Astrocyte (in vitro differentiated cells and primary cell): Measurements from ENCODE around the gene ODF2. TPM values are rescaled to one million over a fixed set of nuclear protein-coding genes. Genes with fewer than 3 reads are reported as not detected.

ENCODE experiments used
- DNase-seq: peaks from one replicate; pipeline ENCODE4 v3.0.0-alpha.2; 2010; ENCODE audit warnings: low read depth
- FAIRE-seq: peaks from 2 replicates; lab custom pipeline; 2011; peaks lifted over from hg19 to GRCh38; lab: Jason Lieb, UNC
- H2AFZ ChIP-seq: 2 replicates; pipeline ENCODE4 v1.6.0; 2012; ENCODE audit warnings: low read depth, low read length, inconsistent platforms
- H3K27ac ChIP-seq: 2 replicates; pipeline ENCODE4 v1.5.1; 2011; ENCODE audit warnings: low read depth, low read length, inconsistent platforms
- H3K27me3 ChIP-seq: 2 replicates; pipeline ENCODE4 v1.6.0; 2011; ENCODE audit warnings: low read length, inconsistent platforms; ENCODE audit not compliant: insufficient read depth
- H3K36me3 ChIP-seq: 2 replicates; pipeline ENCODE4 v1.5.1; 2011; ENCODE audit warnings: low read length, inconsistent platforms; ENCODE audit not compliant: insufficient read depth
- H3K4me1 ChIP-seq: 2 replicates; pipeline ENCODE4 v1.5.1; 2011; ENCODE audit warnings: low read length, inconsistent platforms; ENCODE audit not compliant: insufficient read depth
- H3K4me2 ChIP-seq: 2 replicates; pipeline ENCODE4 v1.6.0; 2012; ENCODE audit warnings: low read length, inconsistent platforms
- H3K4me3 ChIP-seq: 2 replicates; pipeline ENCODE4 v1.5.1; 2011; ENCODE audit warnings: low read depth, mild to moderate bottlenecking, low read length, inconsistent platforms; ENCODE audit not compliant: insufficient read depth
- H3K79me2 ChIP-seq: 2 replicates; pipeline ENCODE4 v1.6.0; 2012; ENCODE audit warnings: mild to moderate bottlenecking, low read length, inconsistent platforms; ENCODE audit not compliant: insufficient read depth
- H3K9ac ChIP-seq: 2 replicates; pipeline ENCODE4 v1.6.0; 2012; ENCODE audit warnings: mild to moderate bottlenecking, low read length, inconsistent platforms
- H3K9me3 ChIP-seq: 2 replicates; pipeline ENCODE4 v1.5.1; 2012; ENCODE audit warnings: low read depth, mild to moderate bottlenecking, low read length, inconsistent platforms; ENCODE audit not compliant: insufficient read depth
- H4K20me1 ChIP-seq: 2 replicates; pipeline ENCODE4 v1.6.0; 2012; ENCODE audit warnings: low read length, inconsistent platforms; ENCODE audit not compliant: insufficient read depth
- H3K27ac Mint-ChIP-seq: one replicate; pipeline ENCODE4 v1.8.0; 2021; ENCODE audit warnings: mild to moderate bottlenecking, mixed read lengths; ENCODE audit not compliant: unreplicated experiment
- H3K27me3 Mint-ChIP-seq: one replicate; pipeline ENCODE4 v1.8.0; 2021; ENCODE audit warnings: low read depth, mixed read lengths; ENCODE audit not compliant: unreplicated experiment
- H3K36me3 Mint-ChIP-seq: one replicate; pipeline ENCODE4 v1.8.0; 2021; ENCODE audit warnings: low read depth, mixed read lengths; ENCODE audit not compliant: unreplicated experiment
- H3K4me1 Mint-ChIP-seq: one replicate; pipeline ENCODE4 v1.8.0; 2021; ENCODE audit warnings: low read depth, mixed read lengths; ENCODE audit not compliant: unreplicated experiment
- H3K4me3 Mint-ChIP-seq: one replicate; pipeline ENCODE4 v1.8.0; 2021; ENCODE audit warnings: mild to moderate bottlenecking, moderate library complexity, mixed read lengths; ENCODE audit not compliant: unreplicated experiment
- H3K9me3 Mint-ChIP-seq: one replicate; pipeline ENCODE4 v1.8.0; 2021; ENCODE audit warnings: mild to moderate bottlenecking, mixed read lengths; ENCODE audit not compliant: unreplicated experiment
- CTCF ChIP-seq: IDR thresholded peaks from 2 replicates; pipeline ENCODE4 v1.5.1; 2011; ENCODE audit warnings: low read depth, mild to moderate bottlenecking, inconsistent platforms, low read length, moderate library complexity; ENCODE audit not compliant: insufficient read depth
- EZH2 ChIP-seq: IDR thresholded peaks from 2 replicates; pipeline ENCODE4 v1.6.1; 2012; ENCODE audit warnings: mild to moderate bottlenecking, low read length, inconsistent platforms; ENCODE audit not compliant: insufficient read depth
- total RNA-seq: library from RNA; stranded (reverse); gene quantifications from 2 replicates; pipeline ENCODE4 v1.2.1, GENCODE V29; 2021

Gene ODF2
- total RNA-seq, 1 donor from 2014 or later: 26.2 TPM

- DNase-seq (no peak), FAIRE-seq (no peak)
- peaks cover 23% of the 10 kb centered on the region for H3K4me1 ChIP-seq
- no peak overlapping the region for H3K9ac ChIP-seq
- Mint-ChIP-seq H3K4me1 (peaks cover 18% of the 10 kb centered on the region), H3K36me3 (peaks cover 23% of the 10 kb centered on the region), H3K4me3 (no peak overlapping the region), H3K27ac (no peak overlapping the region), H3K27me3 (no peaks in the 10 kb centered on the region), H3K9me3 (no peaks in the 10 kb centered on the region)
- H3K4me2 ChIP-seq: no peak overlapping the region
- no peak overlapping the region for H3K4me3 ChIP-seq
- H3K27me3 ChIP-seq: no peaks in the 10 kb centered on the region
- no peaks in the 10 kb centered on the region for H3K79me2 ChIP-seq
- no peaks in the 10 kb centered on the region for H3K9me3 ChIP-seq
- TF ChIP-seq CTCF: no peak
- no peak for TF ChIP-seq EZH2
- no peak overlapping the region for H3K27ac ChIP-seq
- H2AFZ ChIP-seq: no peak overlapping the region
- H4K20me1 ChIP-seq: no peaks in the 10 kb centered on the region
- peaks cover 17% of the 10 kb centered on the region for H3K36me3 ChIP-seq
Observed at GRCh38 chr9:128526720-128527119, 70.9 kb downstream of the ODF2 start.

GRCh38 chr9:128528445-128529160 lies 72.8 kb downstream of the ODF2 start:
- TF ChIP-seq CTCF (no peak), EZH2 (no peak)
- Histone ChIP-seq H3K9ac (no peak overlapping the region), H3K27me3 (no peaks in the 10 kb centered on the region), H3K79me2 (no peaks in the 10 kb centered on the region), H2AFZ (no peak overlapping the region), H3K27ac (peak overlapping the region; percentile 14), H3K36me3 (peaks cover 19% of the 10 kb centered on the region), H3K9me3 (no peaks in the 10 kb centered on the region), H3K4me2 (peak overlapping the region; percentile 57), H3K4me3 (no peak overlapping the region), H4K20me1 (no peaks in the 10 kb centered on the region), H3K4me1 (peaks cover 14% of the 10 kb centered on the region)
- FAIRE-seq (no peak), DNase-seq (peak; percentile 52)
- Mint-ChIP-seq H3K9me3 (no peaks in the 10 kb centered on the region), H3K27ac (peak overlapping the region; percentile 26), H3K4me1 (peaks cover 13% of the 10 kb centered on the region), H3K36me3 (peaks cover 28% of the 10 kb centered on the region), H3K27me3 (no peaks in the 10 kb centered on the region), H3K4me3 (peak overlapping the region; percentile 20)

- H3K4me3 Mint-ChIP-seq: no peak overlapping the region
- H2AFZ ChIP-seq: no peak overlapping the region
- peaks cover 21% of the 10 kb centered on the region for H3K36me3 ChIP-seq
- H3K9me3 ChIP-seq: no peaks in the 10 kb centered on the region
- H3K4me1 ChIP-seq: peaks cover 12% of the 10 kb centered on the region
- no peaks in the 10 kb centered on the region for H3K9me3 Mint-ChIP-seq
- no peaks in the 10 kb centered on the region for H3K27me3 ChIP-seq
- TF ChIP-seq EZH2: no peak
- no peak for TF ChIP-seq CTCF
- no peak overlapping the region for H3K27ac Mint-ChIP-seq
- no peak for FAIRE-seq
- H3K4me2 ChIP-seq: no peak overlapping the region
- DNase-seq: no peak
- H3K4me1 Mint-ChIP-seq: peaks cover 11% of the 10 kb centered on the region
- H4K20me1 ChIP-seq: no peaks in the 10 kb centered on the region
- no peak overlapping the region for H3K4me3 ChIP-seq
- no peak overlapping the region for H3K9ac ChIP-seq
- H3K79me2 ChIP-seq: no peaks in the 10 kb centered on the region
- peaks cover 28% of the 10 kb centered on the region for H3K36me3 Mint-ChIP-seq
- no peak overlapping the region for H3K27ac ChIP-seq
- H3K27me3 Mint-ChIP-seq: no peaks in the 10 kb centered on the region
Observed at GRCh38 chr9:128529191-128529590, 73.4 kb downstream of the ODF2 start.
